HG03045 (cell line): ENCODE measurements around the gene TLR4.

Experiments
- ATAC-seq: cut with Tn5 transposase; IDR thresholded peaks from one replicate; pipeline ENCODE4 v1.9.1; 2021; ENCODE audit warnings: mild to moderate bottlenecking, moderate library complexity; ENCODE audit not compliant: unreplicated experiment

The TLR4 gene

DNA sequence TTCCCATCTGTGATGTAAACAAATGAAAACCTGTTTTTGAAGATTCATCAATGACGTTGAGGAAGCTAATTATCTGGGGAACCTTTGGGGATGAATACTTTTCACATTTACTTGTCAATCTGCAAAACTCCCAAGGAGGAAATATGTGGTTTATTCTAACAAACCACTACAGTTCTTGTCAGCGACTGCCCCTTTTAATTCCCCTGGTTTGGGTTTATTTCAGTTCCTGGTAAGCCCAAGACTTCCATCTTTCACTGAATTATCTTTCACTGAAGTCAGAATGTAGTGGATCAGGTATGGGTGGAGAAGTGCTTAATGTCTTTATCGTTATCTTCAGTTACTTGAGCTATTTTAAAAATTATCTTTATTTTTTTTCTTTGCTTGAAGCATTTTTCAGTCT lies 40.2 kb downstream of the TLR4 start:
- no peak for ATAC-seq

DNA sequence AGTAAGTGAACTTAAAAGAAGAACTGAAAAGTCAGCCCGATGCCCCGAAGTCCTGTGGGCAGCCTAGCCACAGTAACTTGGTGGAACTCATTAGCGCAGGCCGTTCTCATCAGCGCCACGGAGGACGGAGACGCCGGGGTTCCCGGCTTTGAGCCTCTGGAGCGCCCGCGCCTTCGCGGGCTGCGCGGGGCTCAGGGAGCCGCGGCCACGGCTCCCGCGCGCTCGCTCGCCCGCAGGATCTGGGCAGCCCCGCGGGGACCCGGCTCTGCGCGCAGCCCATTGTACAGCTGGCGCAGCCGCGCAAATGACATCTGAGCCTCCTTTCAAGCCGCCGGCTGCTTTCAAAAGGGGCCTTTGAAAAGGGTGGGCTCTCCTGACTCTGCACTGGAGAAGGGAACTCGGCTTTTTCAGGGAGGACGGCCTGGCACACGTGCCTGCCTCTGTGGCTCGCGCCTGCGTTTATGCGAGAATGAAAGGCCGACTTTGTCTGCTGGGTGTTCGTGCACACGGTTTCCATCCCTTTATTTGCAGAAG lies 40.7 kb downstream of the TLR4 start:
- ATAC-seq = no peak

DNA sequence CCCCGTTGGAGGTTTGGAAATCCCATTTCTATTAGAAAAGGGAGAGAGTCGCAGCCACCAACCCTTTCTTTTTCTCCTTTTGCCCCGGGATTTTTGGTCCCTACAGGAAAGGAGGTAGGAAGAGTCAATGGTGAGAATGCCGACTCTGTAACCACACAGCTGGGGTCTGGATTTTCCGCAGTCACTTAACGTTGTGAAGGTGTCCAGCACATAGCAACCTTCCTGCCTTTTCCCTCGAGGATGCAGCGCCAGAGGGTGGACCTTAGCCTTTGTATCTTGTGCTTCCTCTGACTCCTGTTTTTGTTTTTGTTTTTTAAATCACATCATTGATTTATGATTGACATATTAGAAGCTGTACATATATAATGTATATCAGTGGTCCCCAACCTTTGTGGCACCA lies 41.4 kb downstream of the TLR4 start:
- ATAC-seq = no peak

DNA sequence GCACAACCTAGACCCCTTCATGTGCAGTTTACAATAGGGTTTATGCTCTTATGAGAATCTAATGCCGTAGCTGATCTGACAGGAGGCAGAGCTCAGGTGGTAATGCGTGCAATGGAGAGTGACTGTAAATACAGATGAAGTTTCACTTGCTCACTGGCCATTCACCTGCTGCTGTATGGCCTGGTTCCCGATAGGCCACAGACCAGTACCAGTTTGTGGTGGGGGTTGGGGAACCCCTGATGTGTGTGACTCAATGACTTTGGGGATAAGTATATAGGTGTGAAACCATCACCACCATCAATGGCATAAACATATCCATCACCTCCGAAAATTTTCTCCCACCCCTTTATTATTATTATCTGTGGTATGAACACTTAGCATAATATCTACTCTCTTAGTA lies 42.1 kb downstream of the TLR4 start:
- ATAC-seq = no peak

DNA sequence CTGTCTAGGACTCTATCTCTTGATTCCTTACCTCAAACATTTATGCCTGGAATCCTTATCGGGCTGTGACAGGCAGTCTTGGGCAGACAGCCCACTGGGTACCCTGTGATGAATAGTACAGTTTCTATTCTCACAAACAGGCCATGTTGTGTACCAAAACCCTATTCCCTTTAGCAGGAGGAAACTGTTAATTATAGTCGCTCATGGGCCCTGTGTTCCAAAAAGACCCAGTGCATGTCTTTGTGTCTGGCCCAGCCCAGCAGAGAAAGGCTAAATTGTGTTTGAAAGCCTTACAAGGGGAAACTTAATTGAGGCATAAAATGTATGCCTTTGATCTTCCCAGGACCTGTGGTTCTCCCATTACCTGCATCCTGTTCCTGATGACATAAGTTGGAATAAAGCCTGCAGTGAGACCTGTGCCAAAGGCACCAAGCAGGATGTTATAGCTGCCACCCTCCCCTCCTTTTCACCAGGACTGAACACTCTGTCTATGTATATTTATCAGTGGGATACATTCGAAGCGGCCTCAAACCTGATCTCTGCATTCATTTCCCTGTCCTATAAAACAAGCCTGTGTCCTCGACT lies 43.3 kb downstream of the TLR4 start:
- no peak for ATAC-seq

DNA sequence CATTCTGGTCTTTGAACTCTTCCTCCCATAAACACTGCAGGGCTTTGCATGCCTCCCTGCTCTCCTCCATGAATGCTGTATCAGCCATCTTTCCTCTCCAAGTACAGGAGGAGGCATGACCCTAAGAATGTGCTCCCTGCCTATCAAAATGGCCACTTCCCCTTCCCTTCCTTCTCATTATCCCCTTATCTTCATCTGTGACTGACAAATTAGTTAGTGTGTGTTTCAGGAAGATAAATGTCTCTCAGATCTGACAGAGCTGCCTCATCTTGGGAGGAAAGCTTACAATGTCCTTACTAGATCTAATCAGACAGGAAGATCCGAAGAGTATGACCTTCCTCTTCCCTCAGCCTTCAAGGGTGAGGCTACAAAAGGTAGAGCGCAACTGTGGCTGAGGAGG lies 46.2 kb downstream of the TLR4 start:
- no peak for ATAC-seq

DNA sequence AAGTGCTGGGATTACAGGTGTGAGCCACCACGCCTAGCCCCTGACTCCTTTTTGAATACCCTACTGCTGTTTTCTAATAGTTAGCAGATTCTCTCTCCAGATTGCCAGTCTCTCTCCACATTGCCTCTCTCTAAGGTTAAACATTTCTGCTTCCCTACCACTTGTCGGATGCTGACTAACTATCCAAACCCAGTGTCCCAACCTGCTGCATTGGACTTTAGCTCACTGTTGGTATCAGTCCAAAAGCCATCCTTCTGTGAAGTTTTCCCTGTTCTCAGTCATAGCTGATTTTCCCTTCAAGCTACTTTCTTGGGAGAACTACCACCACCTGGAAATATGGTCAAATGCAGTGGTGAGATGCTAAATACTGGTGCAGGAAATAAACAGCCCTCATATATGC lies 48.7 kb downstream of the TLR4 start:
- no peak for ATAC-seq

DNA sequence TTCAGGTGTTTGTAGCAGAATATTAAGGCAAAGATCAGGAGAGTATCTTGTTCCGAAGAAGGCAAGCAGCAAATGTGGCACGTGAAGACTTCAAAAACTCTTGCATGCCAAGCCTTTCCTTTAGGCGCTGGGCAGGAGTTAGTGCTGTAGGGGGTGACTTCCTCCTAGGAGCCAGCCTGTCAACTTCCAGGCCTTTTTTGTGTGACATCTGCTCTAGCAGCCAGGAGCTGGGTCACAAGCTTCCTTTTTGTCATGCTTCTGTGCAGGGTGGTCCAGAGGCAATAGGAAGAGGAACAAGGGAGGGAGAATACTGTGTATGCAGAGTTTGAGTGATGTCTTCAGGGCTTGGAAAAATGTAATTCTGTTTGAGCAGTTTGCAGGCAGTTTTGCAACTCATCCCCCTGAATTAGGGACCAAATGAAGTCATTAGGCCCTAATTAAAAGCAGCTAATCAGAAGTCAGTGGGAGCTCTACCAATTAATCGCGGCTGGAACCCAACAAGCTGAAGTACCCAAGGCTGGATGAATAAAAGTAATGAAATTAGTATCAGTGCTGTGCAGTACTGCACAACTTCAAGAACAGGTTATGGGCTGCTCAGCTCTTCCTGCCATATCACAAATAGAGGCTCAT lies 53.5 kb downstream of the TLR4 start:
- no peak for ATAC-seq

DNA sequence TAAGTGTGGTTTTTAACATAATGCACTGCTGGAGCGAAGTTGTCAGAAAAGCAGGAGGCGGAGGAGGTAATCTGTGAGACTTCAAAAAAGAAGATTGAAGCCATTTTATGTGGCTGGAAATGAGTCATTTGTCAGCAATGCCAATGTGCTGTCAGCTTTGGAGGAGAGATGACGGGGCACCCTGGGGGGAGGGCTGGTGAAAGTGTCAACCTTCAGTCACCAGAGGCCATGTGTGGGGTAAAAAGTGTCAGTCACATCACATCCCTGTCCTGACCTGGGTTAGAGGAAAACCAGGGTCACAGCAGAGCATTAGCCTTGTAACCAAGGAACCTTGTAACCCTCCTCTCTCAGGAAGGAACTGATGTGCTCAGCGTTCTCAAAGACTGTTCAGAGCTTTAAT lies 59.1 kb downstream of the TLR4 start:
- no peak for ATAC-seq

DNA sequence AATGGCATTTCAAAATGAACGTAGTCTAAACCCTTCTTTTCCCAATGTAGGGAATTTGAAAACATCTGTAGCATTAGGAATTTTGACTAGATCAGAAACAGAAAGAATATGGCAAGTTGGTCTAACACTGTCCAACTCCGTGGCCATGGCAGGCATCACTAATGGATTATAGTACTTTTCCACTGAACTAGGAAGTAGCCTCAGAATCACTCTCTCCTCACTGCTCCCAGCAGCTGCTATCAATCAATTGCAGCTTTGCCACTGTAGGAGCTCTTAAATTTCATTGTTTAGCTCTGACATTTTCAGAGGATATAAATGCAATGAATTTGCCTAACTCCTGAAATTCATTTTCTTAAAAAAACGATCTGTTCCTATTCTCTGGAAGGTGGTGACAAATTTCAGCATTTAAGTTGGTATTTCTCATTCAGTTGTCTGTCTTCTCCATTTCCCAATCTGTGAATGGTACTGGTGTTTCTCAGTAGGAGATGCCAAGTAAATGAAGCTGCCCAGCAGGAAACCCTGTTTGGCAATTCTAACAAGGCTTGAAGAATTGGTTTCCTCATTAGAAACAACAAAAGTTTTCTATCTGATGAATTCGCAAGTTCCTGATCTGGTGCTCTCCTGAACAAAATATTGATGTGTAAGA lies 64.7 kb downstream of the TLR4 start:
- ATAC-seq = no peak

DNA sequence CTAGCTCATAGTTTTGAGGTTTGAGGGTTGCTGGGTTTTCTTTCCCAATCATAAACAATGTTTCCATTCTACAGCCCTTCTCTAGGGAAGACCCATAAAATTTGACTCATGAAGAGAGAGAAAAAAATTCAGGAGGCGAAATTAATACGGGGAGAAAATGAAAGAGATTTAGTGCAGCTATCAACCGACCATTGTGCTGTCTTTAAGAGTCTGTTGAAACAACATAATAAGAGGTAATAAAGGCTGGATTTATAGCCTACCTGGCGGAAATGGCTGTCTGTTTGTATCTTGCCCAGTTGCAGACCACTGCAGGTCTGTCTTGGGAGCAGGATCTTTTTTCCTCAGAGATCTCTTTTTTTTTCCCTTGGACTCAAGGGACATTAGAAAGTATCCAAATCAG lies 66.9 kb downstream of the TLR4 start:
- ATAC-seq = no peak

DNA sequence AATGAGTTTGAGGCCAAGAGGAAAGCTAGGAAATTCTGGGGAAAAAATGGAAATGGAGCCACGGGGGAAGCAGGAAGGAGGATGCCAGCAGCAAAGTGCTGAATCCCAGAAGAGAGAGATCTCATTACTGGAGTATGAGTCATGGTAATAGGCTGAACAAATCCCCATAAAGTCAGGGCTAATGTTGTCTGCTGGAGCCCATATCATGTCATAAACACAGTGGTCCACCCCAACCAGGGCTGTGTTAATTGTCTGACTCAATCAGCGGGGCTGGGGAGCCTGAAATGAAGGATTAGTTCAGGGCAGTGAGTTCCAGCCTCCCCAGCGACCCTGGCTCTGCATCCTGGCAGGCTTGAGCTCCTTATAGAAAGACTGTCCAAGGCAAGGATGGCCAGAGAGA lies 68.8 kb downstream of the TLR4 start:
- no peak for ATAC-seq
